Neuron (in vitro differentiated cells): ENCODE results near the gene TGFBI.

Source experiments
- H2AFZ ChIP-seq: one replicate; pipeline ENCODE4 v1.6.1; 2013; ENCODE audit warnings: low read depth, mild to moderate bottlenecking, inconsistent platforms, low read length, moderate library complexity
- H3K27me3 ChIP-seq: one replicate; pipeline ENCODE4 v1.6.1; 2013; ENCODE audit warnings: low read length; ENCODE audit not compliant: insufficient read depth
- H3K36me3 ChIP-seq: one replicate; pipeline ENCODE4 v1.6.1; 2013; ENCODE audit warnings: low read length; ENCODE audit not compliant: insufficient read depth
- H3K4me1 ChIP-seq: one replicate; pipeline ENCODE4 v1.6.1; 2013; ENCODE audit warnings: low read length; ENCODE audit not compliant: insufficient read depth
- H3K4me3 ChIP-seq: 2 replicates; pipeline ENCODE4 v1.5.1; 2013; ENCODE audit warnings: mild to moderate bottlenecking, low read length, moderate library complexity
- H3K9me3 ChIP-seq: one replicate; pipeline ENCODE4 v1.6.1; 2013; ENCODE audit warnings: low read length

The TGFBI gene

DNA sequence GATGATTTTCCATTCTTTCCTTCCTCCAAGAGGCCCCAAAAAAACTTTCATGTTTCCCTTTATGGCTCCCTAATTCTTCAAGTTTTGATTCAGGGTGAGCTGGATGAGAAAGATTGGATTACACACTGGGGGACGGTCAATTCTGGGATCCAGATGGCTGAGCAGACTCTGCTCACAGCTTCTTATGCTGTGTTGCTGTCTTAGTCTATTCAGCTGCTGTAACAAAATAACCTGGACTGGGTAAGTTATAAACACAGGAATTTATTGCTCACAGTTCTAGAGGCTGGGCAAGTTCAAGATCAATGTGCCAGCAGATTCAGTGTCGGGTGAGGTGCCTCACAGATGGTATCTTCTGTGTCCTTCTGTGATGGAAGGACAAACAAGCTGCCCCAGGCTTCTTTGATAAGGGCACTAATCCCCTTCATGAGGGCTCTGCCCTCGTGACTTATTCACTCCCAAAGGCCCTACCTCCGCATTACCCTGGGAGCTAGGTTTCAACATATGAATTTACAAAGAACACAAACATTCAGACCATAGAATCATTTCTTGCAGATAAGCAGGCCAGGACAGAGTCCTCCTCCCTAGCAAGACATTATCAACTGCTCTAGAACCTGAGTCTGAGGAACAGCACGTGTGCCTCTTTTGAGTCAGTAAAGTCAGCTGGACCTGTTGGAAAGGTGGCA is 80.8 kb downstream of the TGFBI start:
- H3K27me3 ChIP-seq, result peaks cover 4% of the 10 kb centered on the region
- peaks cover 4% of the 10 kb centered on the region for H3K4me1 ChIP-seq
- H3K4me3 ChIP-seq, result no peak overlapping the region
- H3K36me3 ChIP-seq, result no peaks in the 10 kb centered on the region
- no peak overlapping the region for H2AFZ ChIP-seq
- no peaks in the 10 kb centered on the region for H3K9me3 ChIP-seq
